BLaER1 (cell line): Measurements from ENCODE around the gene WDR18.

ENCODE experiments used
- H3K27ac ChIP-seq: shearing (Covaris generic); formaldehyde crosslinking; 2 replicates; pipeline ENCODE4 v1.8.1; 2022
- H3K27me3 ChIP-seq: shearing (Covaris generic); formaldehyde crosslinking; 2 replicates; pipeline ENCODE4 v1.8.1; 2022
- H3K36me3 ChIP-seq: shearing (Covaris generic); formaldehyde crosslinking; 2 replicates; pipeline ENCODE4 v1.8.1; 2022
- H3K4me1 ChIP-seq: shearing (Covaris generic); formaldehyde crosslinking; 2 replicates; pipeline ENCODE4 v1.8.1; 2022
- H3K4me2 ChIP-seq: shearing (Covaris generic); formaldehyde crosslinking; 2 replicates; pipeline ENCODE4 v1.8.1; 2022
- H3K4me3 ChIP-seq: shearing (Covaris generic); formaldehyde crosslinking; 2 replicates; pipeline ENCODE4 v1.8.1; 2022
- H3K9ac ChIP-seq: shearing (Covaris generic); formaldehyde crosslinking; 2 replicates; pipeline ENCODE4 v1.8.1; 2022
- H3K9me3 ChIP-seq: shearing (Covaris generic); formaldehyde crosslinking; 2 replicates; pipeline ENCODE4 v1.8.1; 2022
- H4K20me1 ChIP-seq: shearing (Covaris generic); formaldehyde crosslinking; 2 replicates; pipeline ENCODE4 v1.8.1; 2022
- Cebpa-rat ChIP-seq: shearing (Covaris generic); IDR thresholded peaks from 2 replicates; pipeline ENCODE4 v1.8.1; 2022

Gene WDR18

DNA sequence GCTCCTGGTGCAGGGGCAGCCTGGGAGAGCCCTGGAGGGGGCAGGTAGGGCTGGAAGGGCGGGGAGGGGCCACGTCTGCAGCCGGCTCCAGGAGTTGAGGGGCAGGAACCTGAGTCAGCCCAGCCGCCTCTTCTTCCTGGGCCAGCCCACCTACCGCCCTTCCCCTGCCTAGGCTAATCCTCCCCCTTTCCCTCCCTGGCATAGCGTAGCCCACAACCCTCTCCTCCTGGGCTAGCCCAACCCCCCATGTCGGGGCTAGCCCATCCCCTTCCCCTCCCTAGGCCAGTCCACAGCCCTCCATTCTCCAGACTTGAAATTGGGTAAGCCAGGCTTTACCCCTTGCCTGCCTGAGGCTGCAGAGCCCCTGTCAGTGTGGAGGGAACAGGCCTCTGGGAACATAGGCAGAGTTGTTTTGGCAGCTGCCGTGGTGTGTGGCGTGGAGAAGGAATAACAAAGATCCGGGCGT lies 20.6 kb upstream of the WDR18 start:
- Histone ChIP-seq H3K4me2 (no peak overlapping the region), H3K27me3 (no peaks in the 10 kb centered on the region), H3K36me3 (peaks cover 90% of the 10 kb centered on the region), H3K27ac (no peak overlapping the region), H3K9me3 (peaks cover 4% of the 10 kb centered on the region; the same call in 1 of the 2 replicates), H3K4me3 (no peak overlapping the region), H3K4me1 (0 out of 2 replicates have a peak, but pooled peaks cover 6% of the 10 kb centered on the region), H3K9ac (no peak overlapping the region), H4K20me1 (peaks cover 21% of the 10 kb centered on the region)
- TF ChIP-seq Cebpa-rat, result no peak

DNA sequence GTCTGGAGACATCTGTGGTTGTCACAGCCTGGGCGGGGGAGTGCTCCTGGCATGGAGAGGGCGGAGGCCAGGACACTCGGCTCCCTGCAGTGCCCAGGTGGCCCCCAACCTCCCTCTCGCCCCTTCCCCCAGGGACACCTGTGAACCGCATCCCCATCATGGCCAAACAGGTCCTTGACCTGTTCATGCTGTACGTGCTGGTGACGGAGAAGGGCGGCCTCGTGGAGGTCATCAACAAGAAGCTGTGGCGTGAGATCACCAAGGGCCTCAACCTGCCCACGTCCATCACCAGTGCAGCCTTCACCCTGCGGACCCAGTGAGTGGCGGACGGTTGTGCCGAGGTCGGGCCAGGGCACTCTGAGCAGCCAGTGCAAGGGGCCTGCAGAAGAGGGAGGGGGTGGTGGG lies 20.0 kb upstream of the WDR18 start:
- no peak for TF ChIP-seq Cebpa-rat
- no peak overlapping the region for H3K27ac ChIP-seq

DNA sequence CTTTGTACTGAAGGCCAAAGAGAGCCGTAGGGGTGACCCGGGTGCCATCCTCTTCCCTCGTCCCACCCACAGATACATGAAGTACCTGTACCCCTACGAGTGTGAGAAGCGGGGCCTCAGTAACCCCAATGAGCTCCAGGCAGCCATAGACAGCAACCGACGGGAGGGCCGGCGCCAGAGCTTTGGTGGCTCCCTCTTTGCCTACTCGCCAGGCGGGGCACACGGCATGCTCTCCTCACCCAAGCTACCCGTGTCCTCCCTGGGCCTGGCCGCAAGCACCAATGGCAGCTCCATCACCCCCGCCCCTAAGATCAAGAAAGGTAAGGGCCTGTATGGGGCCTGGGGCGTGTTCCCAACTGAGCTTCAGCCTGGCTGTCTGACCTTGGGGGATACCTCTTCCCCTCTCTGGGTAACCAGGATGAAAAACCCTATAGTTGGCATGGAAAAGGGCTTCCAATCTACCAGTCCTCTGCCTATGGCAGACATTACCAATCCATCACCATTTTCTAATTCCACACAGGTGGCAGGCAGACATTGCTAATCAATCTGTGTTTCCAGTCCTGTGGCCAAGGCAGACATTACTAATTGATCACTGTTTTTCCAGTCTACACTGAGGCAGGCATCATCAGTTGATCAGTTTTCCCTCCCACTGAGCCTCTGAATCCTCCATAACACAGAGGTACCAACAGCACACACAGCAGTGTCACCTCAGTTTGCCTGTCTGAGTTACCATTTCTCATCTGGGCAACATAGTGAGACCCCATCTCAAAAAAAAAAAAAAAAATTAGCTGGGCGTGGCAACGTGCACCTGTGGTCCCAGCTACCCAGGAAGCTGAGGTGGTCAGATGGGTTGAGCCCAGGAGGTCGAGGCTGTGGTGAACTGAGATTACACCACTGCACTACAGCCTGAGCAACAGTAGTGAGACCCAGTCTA lies 19.1 kb upstream of the WDR18 start:
- no peak for TF ChIP-seq Cebpa-rat
- Histone ChIP-seq H3K36me3 (peaks cover 92% of the 10 kb centered on the region), H4K20me1 (peaks cover 7% of the 10 kb centered on the region)

More for the DNA sequence above, 20.0 kb upstream of the WDR18 start:
- Histone ChIP-seq H3K9ac (no peak overlapping the region), H3K9me3 (peaks cover 9% of the 10 kb centered on the region; the same call in 1 of the 2 replicates), H3K4me1 (0 out of 2 replicates have a peak, but pooled peaks cover 6% of the 10 kb centered on the region), H3K4me2 (no peak overlapping the region), H4K20me1 (peaks cover 16% of the 10 kb centered on the region), H3K27me3 (no peaks in the 10 kb centered on the region), H3K4me3 (no peak overlapping the region), H3K36me3 (peaks cover 92% of the 10 kb centered on the region)

DNA sequence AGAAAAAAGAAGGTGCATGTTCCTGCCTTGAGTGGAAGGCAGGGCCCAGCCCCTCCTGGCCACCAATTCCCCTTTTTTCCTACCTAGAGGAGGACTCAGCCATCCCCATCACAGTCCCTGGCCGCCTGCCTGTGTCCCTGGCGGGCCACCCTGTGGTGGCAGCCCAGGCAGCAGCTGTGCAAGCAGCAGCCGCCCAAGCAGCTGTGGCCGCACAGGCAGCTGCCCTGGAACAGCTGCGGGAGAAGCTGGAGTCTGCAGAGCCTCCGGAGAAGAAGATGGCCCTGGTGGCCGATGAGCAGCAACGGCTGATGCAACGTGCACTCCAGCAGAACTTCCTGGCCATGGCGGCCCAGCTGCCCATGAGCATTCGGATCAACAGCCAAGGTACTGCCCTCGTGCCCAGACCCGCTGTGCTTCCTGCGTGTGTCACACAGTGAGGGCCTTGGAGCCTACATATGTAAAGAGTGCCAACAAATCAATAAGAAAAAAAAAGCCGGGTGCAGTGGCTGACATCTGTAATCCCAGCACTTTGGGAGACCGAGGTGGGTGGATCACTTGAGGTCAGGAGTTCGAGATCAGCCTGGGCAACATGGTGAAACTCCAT lies 17.6 kb upstream of the WDR18 start:
- peaks cover 31% of the 10 kb centered on the region for H3K9me3 ChIP-seq
- no peak overlapping the region for H3K4me3 ChIP-seq
- H4K20me1 ChIP-seq, result no peaks in the 10 kb centered on the region
- H3K36me3 ChIP-seq, result peaks cover 92% of the 10 kb centered on the region
- H3K4me2 ChIP-seq, result no peak overlapping the region
- 0 out of 2 replicates have a peak, but pooled peaks cover 6% of the 10 kb centered on the region for H3K4me1 ChIP-seq
- H3K27ac ChIP-seq, result peak overlapping the region; percentile 30; the same call in 1 of the 2 replicates
- H3K27me3 ChIP-seq, result no peaks in the 10 kb centered on the region
- no peak for TF ChIP-seq Cebpa-rat
- H3K9ac ChIP-seq, result no peak overlapping the region

More for the DNA sequence above, 19.1 kb upstream of the WDR18 start:
- Histone ChIP-seq H3K9ac (no peak overlapping the region), H3K4me3 (no peak overlapping the region), H3K9me3 (peaks cover 16% of the 10 kb centered on the region), H3K27ac (no peak overlapping the region), H3K4me2 (no peak overlapping the region), H3K4me1 (0 out of 2 replicates have a peak, but pooled peaks cover 6% of the 10 kb centered on the region), H3K27me3 (no peaks in the 10 kb centered on the region)

DNA sequence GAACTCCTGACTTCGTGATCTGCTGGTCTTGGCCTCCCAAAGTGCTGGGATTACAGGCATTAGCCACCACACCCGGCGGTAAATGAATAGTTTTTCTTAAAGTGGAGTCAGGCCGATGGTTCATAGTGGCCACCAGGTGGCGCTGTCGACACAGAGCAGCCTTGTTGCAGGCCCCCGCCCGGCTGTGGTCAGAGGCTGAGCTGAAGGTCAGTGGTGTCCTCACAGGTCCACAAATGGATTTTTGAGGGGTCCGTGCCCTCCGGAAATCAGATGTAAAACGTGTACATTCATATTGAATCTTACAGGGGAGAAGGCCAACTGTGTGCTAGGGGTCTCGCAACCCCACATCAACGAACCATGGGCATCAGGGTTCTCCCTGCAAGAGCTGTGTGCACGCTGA lies 13.4 kb upstream of the WDR18 start:
- no peak overlapping the region for H3K27ac ChIP-seq
- no peak overlapping the region for H3K4me3 ChIP-seq
- TF ChIP-seq Cebpa-rat, result no peak
- no peaks in the 10 kb centered on the region for H3K27me3 ChIP-seq
- H3K9me3 ChIP-seq, result peaks cover 30% of the 10 kb centered on the region
- H3K36me3 ChIP-seq, result peaks cover 77% of the 10 kb centered on the region
- no peaks in the 10 kb centered on the region for H3K4me1 ChIP-seq
- H4K20me1 ChIP-seq, result no peaks in the 10 kb centered on the region
- H3K9ac ChIP-seq, result no peak overlapping the region
- no peak overlapping the region for H3K4me2 ChIP-seq

DNA sequence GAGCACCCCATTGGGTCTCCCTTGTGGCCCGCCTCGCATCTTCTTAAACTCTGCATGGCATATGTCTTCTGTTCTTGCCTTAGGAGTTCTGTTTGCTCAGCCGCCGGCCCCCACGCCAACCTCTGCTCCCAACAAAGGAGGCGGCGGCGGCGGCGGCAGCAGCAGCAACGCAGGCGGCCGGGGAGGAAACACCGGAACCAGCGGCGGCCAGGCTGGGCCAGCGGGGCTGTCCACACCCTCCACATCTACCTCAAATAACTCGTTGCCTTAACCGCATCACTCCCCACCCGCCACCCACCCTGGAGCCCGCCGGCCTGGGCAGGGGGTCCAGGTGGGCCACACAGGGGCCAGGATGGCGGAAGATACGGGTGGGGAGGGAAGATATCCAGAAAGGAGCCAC lies 12.3 kb upstream of the WDR18 start:
- H3K9me3 ChIP-seq, result peaks cover 30% of the 10 kb centered on the region
- no peaks in the 10 kb centered on the region for H3K27me3 ChIP-seq
- no peak overlapping the region for H3K4me2 ChIP-seq
- no peak for TF ChIP-seq Cebpa-rat
- no peak overlapping the region for H3K9ac ChIP-seq
- H4K20me1 ChIP-seq, result no peaks in the 10 kb centered on the region
- no peak overlapping the region for H3K4me3 ChIP-seq
- no peaks in the 10 kb centered on the region for H3K4me1 ChIP-seq
- no peak overlapping the region for H3K27ac ChIP-seq
- H3K36me3 ChIP-seq, result peaks cover 68% of the 10 kb centered on the region

DNA sequence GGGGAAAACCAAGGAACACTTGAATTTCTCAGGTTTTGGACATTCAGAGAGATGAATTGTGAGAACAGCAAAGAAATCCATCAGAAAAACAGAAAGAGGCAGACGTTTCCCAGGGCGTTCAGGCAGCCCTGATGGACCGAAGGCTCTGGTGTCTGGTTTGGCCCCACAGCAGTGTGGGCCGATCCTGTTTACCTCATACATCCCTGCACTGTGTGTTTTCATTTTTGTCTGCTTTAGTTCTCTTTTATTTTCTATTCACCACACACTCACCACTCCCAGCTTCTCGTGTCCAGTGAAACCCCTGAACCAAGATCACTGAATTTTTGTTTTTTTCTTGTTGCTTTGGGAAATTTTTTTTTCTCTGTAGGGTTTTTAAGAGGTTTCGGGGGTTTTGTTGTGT lies 11.9 kb upstream of the WDR18 start:
- Histone ChIP-seq H3K4me2 (no peak overlapping the region), H3K9me3 (peaks cover 30% of the 10 kb centered on the region), H4K20me1 (no peaks in the 10 kb centered on the region), H3K4me1 (no peaks in the 10 kb centered on the region), H3K27me3 (no peaks in the 10 kb centered on the region), H3K36me3 (peaks cover 63% of the 10 kb centered on the region), H3K9ac (no peak overlapping the region), H3K4me3 (no peak overlapping the region), H3K27ac (no peak overlapping the region)
- no peak for TF ChIP-seq Cebpa-rat

DNA sequence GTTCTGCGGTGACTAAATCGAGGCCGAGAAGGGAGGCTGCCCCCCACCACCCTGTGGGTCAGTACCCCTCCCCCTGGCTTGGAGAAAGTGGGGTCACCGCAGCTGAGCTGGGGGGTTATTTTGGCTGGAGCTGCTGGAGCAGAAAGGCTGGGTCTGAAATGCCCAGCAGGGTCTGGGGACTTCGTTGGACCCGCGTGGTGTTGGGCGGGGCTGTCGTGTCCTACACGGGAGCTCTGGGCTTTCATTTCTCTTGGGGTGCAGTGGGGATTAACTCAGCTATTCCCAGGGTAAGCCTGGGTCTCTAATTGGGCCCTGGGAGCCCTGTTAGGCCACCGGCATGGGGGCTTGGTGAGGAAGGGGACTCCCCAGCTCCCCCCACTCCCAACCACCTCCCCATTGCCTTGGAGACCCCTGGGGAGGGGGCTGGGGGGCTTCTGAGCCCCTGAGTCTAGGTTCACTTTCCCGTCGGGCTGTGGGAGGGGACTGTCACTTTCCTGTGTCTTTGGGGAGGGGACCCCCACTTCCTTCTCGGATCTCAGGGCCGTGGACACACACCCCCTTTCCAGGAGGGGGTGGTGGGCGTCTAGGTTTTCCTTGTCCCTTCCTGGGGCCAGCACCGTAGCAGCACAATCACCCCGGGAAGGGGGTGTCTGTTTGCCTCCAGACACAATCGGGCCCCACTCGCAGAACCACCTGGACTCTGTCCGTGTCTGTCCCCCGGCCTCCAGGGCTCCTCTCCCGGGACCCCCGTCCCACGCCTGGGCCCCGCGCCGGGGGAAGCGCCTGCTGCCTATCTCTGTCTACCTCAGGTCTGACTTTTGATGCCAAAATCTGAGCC lies 10.2 kb upstream of the WDR18 start:
- Histone ChIP-seq H3K36me3 (peaks cover 49% of the 10 kb centered on the region), H3K4me1 (no peaks in the 10 kb centered on the region), H3K27me3 (no peaks in the 10 kb centered on the region), H3K9ac (no peak overlapping the region), H3K4me3 (no peak overlapping the region), H4K20me1 (no peaks in the 10 kb centered on the region), H3K9me3 (peaks cover 26% of the 10 kb centered on the region), H3K27ac (no peak overlapping the region), H3K4me2 (no peak overlapping the region)
- no peak for TF ChIP-seq Cebpa-rat

DNA sequence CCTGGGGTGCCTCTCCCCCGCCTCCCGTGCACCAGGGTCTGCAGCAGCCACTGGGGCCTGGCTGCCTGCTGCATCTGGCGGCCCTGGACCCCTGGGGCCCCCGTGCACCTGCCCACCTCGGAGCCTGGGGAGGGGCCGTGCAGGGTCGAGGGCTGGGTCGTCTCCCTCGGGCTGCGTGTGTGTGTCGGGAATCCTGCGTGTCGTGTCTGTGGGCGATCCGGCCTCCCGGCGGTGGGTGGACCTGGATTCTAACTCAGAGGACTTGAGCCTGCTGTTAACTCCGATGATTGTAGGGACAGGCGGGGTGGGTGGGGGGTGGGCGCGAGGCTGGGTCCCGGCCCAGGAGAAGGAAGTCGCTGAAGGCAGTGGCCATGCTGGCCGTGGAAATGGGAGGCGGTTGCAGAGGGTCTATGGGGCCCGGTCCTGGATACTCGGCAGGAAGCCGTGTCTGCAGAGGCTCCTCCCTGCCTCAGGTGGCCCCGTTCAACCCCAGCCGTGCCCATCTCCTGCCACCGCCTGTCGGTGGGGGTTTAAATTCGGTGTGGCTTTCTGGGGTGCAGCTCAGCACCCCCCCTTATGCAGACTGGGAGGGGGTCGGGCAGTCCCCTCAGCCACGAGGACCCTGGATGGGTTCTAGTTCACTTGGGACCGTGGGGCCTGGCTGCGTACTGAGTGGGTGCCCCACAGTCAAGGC lies 9.4 kb upstream of the WDR18 start:
- Histone ChIP-seq H3K4me1 (no peaks in the 10 kb centered on the region), H3K4me2 (no peak overlapping the region), H3K27ac (no peak overlapping the region), H3K9me3 (peaks cover 21% of the 10 kb centered on the region), H4K20me1 (no peaks in the 10 kb centered on the region), H3K4me3 (no peak overlapping the region), H3K36me3 (peaks cover 41% of the 10 kb centered on the region), H3K9ac (no peak overlapping the region), H3K27me3 (no peaks in the 10 kb centered on the region)
- no peak for TF ChIP-seq Cebpa-rat
